Body of pancreas (tissue), 4 donors: ENCODE measurements around the gene ZAP70. TPM values are rescaled to one million over a fixed set of nuclear protein-coding genes. Genes with fewer than 3 reads are reported as not detected.

ENCODE experiments used
- ATAC-seq: fragments of 150-250 bp; one replicate; pipeline ENCODE4 v1.9.1; 2016
- DNase-seq, 4 donors: peaks; one replicate each; pipeline ENCODE4 v3.0.0-alpha.2; 2019
- H3K27ac ChIP-seq, 4 donors: fragments of 200-600 bp; sonication (generic); 1 replicate in 3 of 4; 2 replicates in 1 of 4; pipeline versions ENCODE4 v1.5.1 to v1.6.1; 2016 to 2019; ENCODE audit warnings: mild to moderate bottlenecking in 1 of 4, mixed read lengths in 1 of 4, moderate library complexity in 1 of 4
- H3K27me3 ChIP-seq, 2 donors: fragments of 200-600 bp; sonication (generic); one replicate each; pipeline ENCODE4 v1.6.0; 2016; ENCODE audit warnings: mild to moderate bottlenecking in 1 of 2
- H3K36me3 ChIP-seq, 2 donors: fragments of 200-600 bp; sonication (generic); replicated peaks in 1 of 2; 2 replicates each; pipeline ENCODE4 v1.5.1; 2016; ENCODE audit warnings: low read depth in 2 of 2; ENCODE audit not compliant: insufficient read depth in 1 of 2
- H3K4me1 ChIP-seq: fragments of 200-600 bp; sonication (generic); one replicate; pipeline ENCODE4 v1.6.0; 2016
- H3K4me3 ChIP-seq, 2 donors: fragments of 200-600 bp; sonication (generic); 1 replicate in 1 of 2; 2 replicates in 1 of 2; pipeline ENCODE4 v1.5.1; 2016 to 2019
- H3K9me3 ChIP-seq, 3 donors: fragments of 200-600 bp; sonication (generic); 1 replicate in 2 of 3; 2 replicates in 1 of 3; pipeline ENCODE4 v1.5.1; 2016
- POLR2A ChIP-seq, 3 donors: fragments of 450-650 bp; IDR thresholded peaks; one replicate each; pipeline ENCODE4 v1.6.1; 2016; ENCODE audit warnings: antibody characterized with exemption in 3 of 3, mild to moderate bottlenecking in 2 of 3
- WGBS, 2 donors: methylation state at CpG; one replicate each; pipeline ENCODE4 v1.1.5; 2017; 5-methylcytosine and 5-hydroxymethylcytosine counted together
- intact Hi-C: fragments of 100-400 bp; cut with DNase I; formaldehyde crosslinking; loops from one replicate; pipeline ENCODE4 v1.15.1; 2023
- total RNA-seq, 2 donors: library from RNA; depleted of rRNA; stranded (reverse); fragments of >200 nt; gene quantifications; one replicate each; pipeline ENCODE4 v1.1.0, GENCODE V29; 2016
- TF ChIP-seq, protein P1 (sequence below), 7 experiments: fragments of 450-650 bp in 4 of 7; fragments of 200-600 bp in 3 of 7; sonication (generic) in 3 of 7; IDR thresholded peaks; one replicate each; pipeline ENCODE4 v1.5.1; 2016 to 2019; ENCODE audit warnings: antibody characterized with exemption in 7 of 7

The ZAP70 gene
- total RNA-seq, 2 donors from 2014 or later = 2.1 to 4.0 TPM

DNA sequence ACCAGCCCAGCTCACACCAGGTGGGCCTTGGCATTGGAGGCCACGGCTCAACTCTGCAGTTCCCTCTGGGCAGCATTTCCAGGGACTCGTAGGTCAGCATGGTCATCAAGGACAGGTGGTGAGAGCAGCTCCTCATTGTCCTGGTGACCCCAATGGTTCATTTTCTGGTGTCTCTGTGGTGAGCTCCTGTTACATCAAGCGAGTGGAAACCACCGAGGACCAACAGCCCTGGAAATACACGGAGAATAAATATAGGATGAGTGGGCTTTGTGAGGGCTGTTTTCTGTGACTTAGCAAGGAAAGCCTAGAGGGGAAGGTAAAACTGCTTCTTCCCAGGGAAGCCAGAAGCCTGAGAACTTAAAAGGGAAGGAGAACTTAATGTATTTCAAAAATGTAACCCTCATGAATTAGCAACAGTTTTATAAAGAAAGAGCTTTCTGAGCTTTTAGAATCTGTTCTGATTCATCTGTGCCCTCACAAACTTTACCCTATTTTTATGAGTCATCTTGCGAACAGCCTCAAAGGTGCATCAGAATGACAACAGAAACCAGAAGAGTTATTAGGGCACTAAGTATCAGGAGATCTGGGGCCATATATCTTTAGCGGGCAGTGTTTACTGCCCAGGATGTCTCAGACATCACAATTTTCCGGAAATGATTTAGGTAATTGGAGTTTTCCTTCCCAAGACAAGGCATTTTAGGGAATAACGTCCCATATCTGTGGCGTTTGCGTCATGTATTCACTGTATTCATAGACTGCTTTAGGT lies 25.1 kb upstream of the ZAP70 start:
- 73 to 74% methylated on average over 9 to 11 of the region's 11 CpGs for WGBS, 2 donors
- intact Hi-C loops = no loop called here
- TF ChIP-seq, protein P1, sequence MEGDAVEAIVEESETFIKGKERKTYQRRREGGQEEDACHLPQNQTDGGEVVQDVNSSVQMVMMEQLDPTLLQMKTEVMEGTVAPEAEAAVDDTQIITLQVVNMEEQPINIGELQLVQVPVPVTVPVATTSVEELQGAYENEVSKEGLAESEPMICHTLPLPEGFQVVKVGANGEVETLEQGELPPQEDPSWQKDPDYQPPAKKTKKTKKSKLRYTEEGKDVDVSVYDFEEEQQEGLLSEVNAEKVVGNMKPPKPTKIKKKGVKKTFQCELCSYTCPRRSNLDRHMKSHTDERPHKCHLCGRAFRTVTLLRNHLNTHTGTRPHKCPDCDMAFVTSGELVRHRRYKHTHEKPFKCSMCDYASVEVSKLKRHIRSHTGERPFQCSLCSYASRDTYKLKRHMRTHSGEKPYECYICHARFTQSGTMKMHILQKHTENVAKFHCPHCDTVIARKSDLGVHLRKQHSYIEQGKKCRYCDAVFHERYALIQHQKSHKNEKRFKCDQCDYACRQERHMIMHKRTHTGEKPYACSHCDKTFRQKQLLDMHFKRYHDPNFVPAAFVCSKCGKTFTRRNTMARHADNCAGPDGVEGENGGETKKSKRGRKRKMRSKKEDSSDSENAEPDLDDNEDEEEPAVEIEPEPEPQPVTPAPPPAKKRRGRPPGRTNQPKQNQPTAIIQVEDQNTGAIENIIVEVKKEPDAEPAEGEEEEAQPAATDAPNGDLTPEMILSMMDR (IDR thresholded peaks at IDR 0.05) = no peak
- no peak for TF ChIP-seq POLR2A (IDR thresholded peaks at IDR 0.05)
- Histone ChIP-seq H3K4me3 (no peak overlapping the region), H3K27me3 (no peaks in the 10 kb centered on the region), H3K4me1 (no peaks in the 10 kb centered on the region), H3K36me3 (no peaks in the 10 kb centered on the region), H3K9me3 (no peaks in the 10 kb centered on the region), H3K27ac (no peak overlapping the region)
- ATAC-seq (no peak), DNase-seq (no peak)

DNA sequence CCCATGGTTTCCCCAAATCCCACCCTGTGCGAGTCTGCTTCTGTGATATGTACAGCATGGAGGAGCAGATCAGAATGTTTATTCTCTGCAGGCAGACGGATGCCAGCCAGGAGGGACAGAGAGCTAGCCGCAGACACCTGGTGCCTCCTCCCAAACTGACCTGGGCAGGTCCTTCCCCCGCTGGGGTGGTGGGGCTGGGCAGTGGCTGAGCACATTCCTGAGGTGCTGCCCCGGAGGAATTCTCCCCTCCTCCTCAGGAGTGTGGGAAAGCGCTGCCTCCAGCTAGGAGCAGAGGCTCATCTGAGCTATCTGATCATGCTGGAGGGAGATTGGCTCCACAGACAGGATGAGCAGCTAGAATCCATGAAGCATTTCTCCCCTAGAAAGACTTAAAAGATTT lies 22.2 kb upstream of the ZAP70 start:
- Histone ChIP-seq H3K4me1 (no peaks in the 10 kb centered on the region), H3K36me3 (no peaks in the 10 kb centered on the region), H3K27me3 (no peaks in the 10 kb centered on the region), H3K4me3 (no peak overlapping the region), H3K27ac (no peak overlapping the region), H3K9me3 (no peaks in the 10 kb centered on the region)
- DNase-seq (no peak), ATAC-seq (no peak)
- intact Hi-C loops = loop anchor here (10.0 kb wide), 1 partner anchor 96 kb away; no protein-coding TSS in a partner anchor
- TF ChIP-seq POLR2A (IDR thresholded peaks at IDR 0.05) = no peak
- TF ChIP-seq, protein P1 (IDR thresholded peaks at IDR 0.05) = no peak
- WGBS, 2 donors = 46 to 72% methylated on average over 5 to 6 of the region's 6 CpGs

DNA sequence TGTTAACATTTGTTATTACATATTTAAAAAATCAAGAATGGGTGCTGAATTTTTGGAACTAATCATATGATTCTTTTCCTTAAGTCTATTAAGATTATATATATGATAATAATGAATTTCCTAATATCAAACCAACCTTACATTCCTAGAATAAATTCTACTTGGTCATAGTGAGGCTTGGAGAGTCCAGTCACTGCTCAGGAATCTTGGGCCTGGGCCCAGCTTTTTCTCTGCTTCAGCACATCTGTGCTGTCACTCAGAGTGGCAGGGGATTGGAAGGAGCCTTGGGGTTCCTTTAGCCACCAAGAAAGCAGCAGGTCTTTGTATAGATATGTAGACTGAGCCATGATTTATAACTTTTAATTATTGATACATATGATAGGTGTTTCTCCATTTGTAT lies 19.9 kb upstream of the ZAP70 start:
- intact Hi-C loops = loop anchor here (10.0 kb wide), 1 partner anchor 99 kb away; no protein-coding TSS in a partner anchor
- TF ChIP-seq POLR2A (IDR thresholded peaks at IDR 0.05) = no peak
- TF ChIP-seq, protein P1 (IDR thresholded peaks at IDR 0.05) = no peak
- H3K9me3 ChIP-seq = no peaks in the 10 kb centered on the region
- DNase-seq (no peak), ATAC-seq (no peak)
- peaks cover 4% of the 10 kb centered on the region for H3K4me1 ChIP-seq
- H3K27me3 ChIP-seq = no peaks in the 10 kb centered on the region
- no peak overlapping the region for H3K27ac ChIP-seq
- H3K36me3 ChIP-seq = no peaks in the 10 kb centered on the region
- no peak overlapping the region for H3K4me3 ChIP-seq

DNA sequence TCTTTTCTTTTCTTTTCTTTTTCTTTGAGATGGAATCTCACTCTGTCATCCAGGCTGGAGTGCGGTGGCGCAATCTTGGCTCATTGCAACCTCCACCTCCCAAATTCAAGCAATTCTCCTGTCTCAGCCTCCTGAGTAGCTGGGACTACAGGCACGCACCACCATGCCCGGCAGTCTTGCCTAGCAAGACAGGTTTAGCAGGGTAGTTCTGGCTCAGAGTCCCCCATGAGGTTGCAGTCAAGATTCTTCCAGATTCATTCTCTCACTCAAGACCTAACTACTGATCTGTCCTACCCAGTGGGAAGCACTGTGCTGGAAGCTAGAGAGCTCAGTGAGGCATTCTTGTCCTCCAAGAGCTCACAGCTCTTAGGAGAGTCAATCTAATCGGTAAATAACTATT lies 17.6 kb upstream of the ZAP70 start:
- H3K36me3 ChIP-seq = no peaks in the 10 kb centered on the region
- no peaks in the 10 kb centered on the region for H3K27me3 ChIP-seq
- H3K4me3 ChIP-seq = no peak overlapping the region
- peaks cover 4% of the 10 kb centered on the region for H3K4me1 ChIP-seq
- WGBS, 2 donors = 78 to 81% methylated on average over 5 of the region's 5 CpGs
- no peak for ATAC-seq
- DNase-seq = no peak
- TF ChIP-seq, protein P1 (IDR thresholded peaks at IDR 0.05) = no peak
- TF ChIP-seq POLR2A (IDR thresholded peaks at IDR 0.05) = no peak
- intact Hi-C loops = loop anchor here (10.0 kb wide), 1 partner anchor 101 kb away; no protein-coding TSS in a partner anchor
- H3K27ac ChIP-seq = no peak overlapping the region
- H3K9me3 ChIP-seq = no peaks in the 10 kb centered on the region
